Muscle of leg (tissue), 11 donors: ENCODE results near the gene SHKBP1. TPM values are rescaled to one million over a fixed set of nuclear protein-coding genes. Genes with fewer than 3 reads are reported as not detected.
"Not testable (repeated sequence)": the region's sequence is repeated elsewhere in the genome, so short reads cannot be mapped to it uniquely, and the experiment has no call there.

Experiments used
- DNase-seq: peaks from one replicate; pipeline ENCODE4 v3.0.0; 2013
- H3K27ac ChIP-seq: one replicate; pipeline ENCODE4 v1.5.1; 2013; ENCODE audit warnings: mild to moderate bottlenecking, low read length, control low read depth
- H3K27me3 ChIP-seq: one replicate; pipeline ENCODE4 v1.6.1; 2013; ENCODE audit warnings: low read length; ENCODE audit not compliant: control insufficient read depth, insufficient read depth
- H3K36me3 ChIP-seq: one replicate; pipeline ENCODE4 v1.6.1; 2013; ENCODE audit warnings: low read length; ENCODE audit not compliant: control insufficient read depth, insufficient read depth
- H3K4me1 ChIP-seq: one replicate; pipeline ENCODE4 v1.6.1; 2013; ENCODE audit warnings: low read length; ENCODE audit not compliant: control insufficient read depth, insufficient read depth
- H3K4me3 ChIP-seq: one replicate; pipeline ENCODE4 v1.5.1; 2013; ENCODE audit warnings: low read length, control low read depth
- H3K9me3 ChIP-seq: replicated peaks from 2 replicates; pipeline ENCODE4 v1.6.1; 2013; ENCODE audit warnings: low read depth, low read length; ENCODE audit not compliant: control insufficient read depth
- WGBS: methylation state at CpG from one replicate; pipeline ENCODE4 v1.1.5; 2013; ENCODE audit warnings: missing lambda C conversion rate; ENCODE audit not compliant: insufficient coverage; 5-methylcytosine and 5-hydroxymethylcytosine counted together
- polyA plus RNA-seq, 8 donors: library from polyadenylated mRNA; unstranded; fragments of 120-200 nt; gene quantifications; one replicate each; pipeline versions ENCODE4 v1.2.1 to v1.2.3, GENCODE V29; 2013; ENCODE audit warnings: inconsistent platforms in 1 of 8, low replicate concordance in 1 of 8; ENCODE audit not compliant: insufficient read length in 8 of 8, insufficient read depth in 1 of 8
- total RNA-seq: library from RNA; stranded (reverse); fragments of 120-200 nt; gene quantifications from one replicate; pipeline ENCODE4 v1.2.4, GENCODE V29; 2013

The SHKBP1 gene
- total and polyA plus RNA-seq, 9 donors: 8.2 to 29.8 (median 21.3) TPM

- H3K27me3 ChIP-seq: peaks cover 3% of the 10 kb centered on the region
- H3K27ac ChIP-seq: no peak overlapping the region
- WGBS: 95% methylated on average over 21 of the region's 24 CpGs
- peaks cover 64% of the 10 kb centered on the region for H3K36me3 ChIP-seq
- H3K4me1 ChIP-seq: no peaks in the 10 kb centered on the region
- no peaks in the 10 kb centered on the region for H3K9me3 ChIP-seq
- no peak overlapping the region for H3K4me3 ChIP-seq
- no peak for DNase-seq
Observed at GRCh38 chr19:40621966-40622772, 45.5 kb downstream of the SHKBP1 start.

GRCh38 chr19:40622773-40623075, 46.1 kb downstream of the SHKBP1 start:
- peaks cover 3% of the 10 kb centered on the region for H3K27me3 ChIP-seq
- no peaks in the 10 kb centered on the region for H3K4me1 ChIP-seq
- no peak overlapping the region for H3K27ac ChIP-seq
- 83% methylated on average over 7 of the region's 7 CpGs for WGBS
- no peak overlapping the region for H3K4me3 ChIP-seq
- H3K9me3 ChIP-seq: no peaks in the 10 kb centered on the region
- H3K36me3 ChIP-seq: peaks cover 70% of the 10 kb centered on the region
- no peak for DNase-seq

- 49% methylated on average over 33 of the region's 41 CpGs for whole genome bisulfite sequencing
- H3K36me3 ChIP-seq: peaks cover 69% of the 10 kb centered on the region
- H3K9me3 ChIP-seq: no peaks in the 10 kb centered on the region
- H3K27me3 ChIP-seq: peaks cover 3% of the 10 kb centered on the region
- no peak overlapping the region for H3K4me3 ChIP-seq
- no peak overlapping the region for H3K27ac ChIP-seq
- no peak for DNase-seq
- H3K4me1 ChIP-seq: no peaks in the 10 kb centered on the region
Observed at GRCh38 chr19:40623403-40624251, 47.0 kb downstream of the SHKBP1 start.

- not testable (repeated sequence) for H3K4me1 ChIP-seq, H3K4me3 ChIP-seq, H3K27me3 ChIP-seq, H3K27ac ChIP-seq, DNase-seq, H3K9me3 ChIP-seq
- 100% methylated on average over 2 of the region's 14 CpGs for WGBS
- peaks cover 60% of the 10 kb centered on the region for H3K36me3 ChIP-seq
Observed at GRCh38 chr19:40624369-40625153, 47.9 kb downstream of the SHKBP1 start.

GRCh38 chr19:40625406-40626120, 48.9 kb downstream of the SHKBP1 start:
- peaks cover 56% of the 10 kb centered on the region for H3K36me3 ChIP-seq
- WGBS: 73% methylated on average over 7 of the region's 7 CpGs
- no peak overlapping the region for H3K27ac ChIP-seq

GRCh38 chr19:40626918-40627317, 50.2 kb downstream of the SHKBP1 start:
- no peak overlapping the region for H3K4me3 ChIP-seq
- DNase-seq: no peak
- H3K27me3 ChIP-seq: peaks cover 3% of the 10 kb centered on the region
- H3K27ac ChIP-seq: no peak overlapping the region
- 88% methylated on average over 24 of the region's 24 CpGs for WGBS
- no peaks in the 10 kb centered on the region for H3K4me1 ChIP-seq
- peaks cover 47% of the 10 kb centered on the region for H3K36me3 ChIP-seq
- H3K9me3 ChIP-seq: no peaks in the 10 kb centered on the region

More at GRCh38 chr19:40625406-40626120, 48.9 kb downstream of the SHKBP1 start:
- peaks cover 3% of the 10 kb centered on the region for H3K27me3 ChIP-seq
- no peak for DNase-seq
- no peaks in the 10 kb centered on the region for H3K9me3 ChIP-seq
- H3K4me3 ChIP-seq: no peak overlapping the region
- H3K4me1 ChIP-seq: no peaks in the 10 kb centered on the region

DNA sequence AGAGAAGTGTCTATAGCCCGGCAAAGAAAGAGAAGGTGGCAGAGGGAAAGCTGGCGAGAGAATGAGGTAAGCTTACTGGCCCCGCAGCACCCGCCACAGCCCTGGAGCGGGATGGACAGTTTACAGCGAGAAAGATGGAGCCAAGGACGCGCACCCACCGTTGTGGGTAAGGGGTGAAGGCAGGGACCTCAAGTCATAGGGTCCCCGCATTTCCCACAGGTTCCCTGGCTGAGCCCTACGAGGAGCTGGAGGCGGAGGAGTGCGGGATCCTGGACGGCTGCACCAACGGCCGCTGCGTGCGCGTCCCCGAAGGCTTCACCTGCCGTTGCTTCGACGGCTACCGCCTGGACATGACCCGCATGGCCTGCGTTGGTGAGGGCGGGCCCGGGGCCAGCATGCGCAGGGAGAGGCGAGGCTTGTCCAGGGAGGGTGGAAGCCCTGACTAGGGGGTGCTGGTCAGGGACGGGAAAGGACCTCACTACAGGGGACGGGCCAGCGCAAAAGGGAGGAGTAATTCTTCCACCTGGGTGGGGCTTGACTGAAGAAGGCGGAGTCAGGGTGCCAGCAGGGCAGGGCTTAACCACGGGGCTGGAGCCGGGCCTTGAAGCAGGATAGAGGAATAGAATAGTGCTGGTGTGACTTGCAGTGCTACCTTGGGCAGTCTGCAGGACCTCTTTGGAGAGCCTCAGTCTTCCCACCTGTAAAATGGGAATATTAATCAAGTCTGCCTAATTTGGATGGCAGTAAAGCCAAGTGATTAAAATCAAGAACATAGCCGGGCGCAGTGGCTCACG, 51.0 kb downstream of the SHKBP1 start:
- Histone ChIP-seq H3K36me3 (peaks cover 40% of the 10 kb centered on the region), H3K27me3 (peaks cover 3% of the 10 kb centered on the region), H3K4me3 (no peak overlapping the region), H3K27ac (no peak overlapping the region), H3K4me1 (no peaks in the 10 kb centered on the region), H3K9me3 (no peaks in the 10 kb centered on the region)
- WGBS: 91% methylated on average over 35 of the region's 39 CpGs
- no peak for DNase-seq

DNA sequence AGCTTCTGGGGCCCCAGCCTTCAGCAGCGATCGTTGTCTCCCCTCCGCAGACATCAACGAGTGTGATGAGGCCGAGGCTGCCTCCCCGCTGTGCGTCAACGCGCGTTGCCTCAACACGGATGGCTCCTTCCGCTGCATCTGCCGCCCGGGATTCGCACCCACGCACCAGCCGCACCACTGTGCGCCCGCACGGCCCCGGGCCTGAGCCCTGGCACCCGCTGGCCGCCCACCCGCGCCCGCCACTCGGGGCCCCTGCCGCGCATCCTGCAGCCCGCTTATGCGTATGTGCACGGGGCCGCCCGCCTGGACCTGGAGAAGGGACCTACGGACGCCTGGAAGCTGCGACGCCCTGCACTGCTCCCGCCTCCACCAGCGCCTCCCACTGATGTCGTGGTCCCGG, 52.7 kb downstream of the SHKBP1 start:
- H3K27me3 ChIP-seq: peaks cover 2% of the 10 kb centered on the region
- H3K27ac ChIP-seq: no peak overlapping the region
- 94% methylated on average over 42 of the region's 42 CpGs for WGBS
- H3K4me3 ChIP-seq: no peak overlapping the region
- no peaks in the 10 kb centered on the region for H3K9me3 ChIP-seq
- H3K36me3 ChIP-seq: peaks cover 32% of the 10 kb centered on the region
- peaks cover 3% of the 10 kb centered on the region for H3K4me1 ChIP-seq
- no peak for DNase-seq

GRCh38 chr19:40630571-40631160, 54.0 kb downstream of the SHKBP1 start:
- peaks cover 6% of the 10 kb centered on the region for H3K27me3 ChIP-seq
- H3K9me3 ChIP-seq: no peaks in the 10 kb centered on the region
- H3K4me3 ChIP-seq: no peak overlapping the region
- WGBS: 100% methylated on average over 2 of the region's 16 CpGs
- peaks cover 4% of the 10 kb centered on the region for H3K4me1 ChIP-seq
- no peak overlapping the region for H3K27ac ChIP-seq
- H3K36me3 ChIP-seq: peaks cover 28% of the 10 kb centered on the region
- DNase-seq: no peak
